Measurements from ENCODE around the gene SLC22A15.
"Not testable (repeated sequence)": the region's sequence is repeated elsewhere in the genome, so short reads cannot be mapped to it uniquely, and the experiment has no call there.

SLC22A15 gene

GRCh38 chr1:115980998-115981993 is 5.0 kb downstream of the SLC22A15 start:
- peak; percentile 65 for DNase-seq (ENCODE audit: low spot score)

- DNase-seq (ENCODE audit: low spot score), result no peak
These were observed 6.1 kb downstream of the SLC22A15 start for GRCh38 chr1:115982400-115982799.

- DNase-seq (ENCODE audit: low spot score), result no peak
These were observed 7.3 kb downstream of the SLC22A15 start for GRCh38 chr1:115983584-115983983.

- DNase-seq (ENCODE audit: low spot score), result no peak
These were observed 11.3 kb downstream of the SLC22A15 start for GRCh38 chr1:115987623-115988022.

- DNase-seq (ENCODE audit: low spot score), result no peak
These were observed 12.6 kb downstream of the SLC22A15 start for GRCh38 chr1:115988953-115989352.

GRCh38 chr1:115989699-115990098 is 13.4 kb downstream of the SLC22A15 start:
- no peak for DNase-seq (ENCODE audit: low spot score)

GRCh38 chr1:115991909-115992308 is 15.6 kb downstream of the SLC22A15 start:
- DNase-seq (ENCODE audit: low spot score), result no peak

- not testable (repeated sequence) for DNase-seq (ENCODE audit: low spot score)
These were observed 21.6 kb downstream of the SLC22A15 start for GRCh38 chr1:115997921-115998320.

- DNase-seq (ENCODE audit: low spot score), result no peak
These were observed 25.6 kb downstream of the SLC22A15 start for GRCh38 chr1:116001739-116002487.

- DNase-seq (ENCODE audit: low spot score), result no peak
These were observed 26.6 kb downstream of the SLC22A15 start for GRCh38 chr1:116002781-116003420.

- DNase-seq (ENCODE audit: low spot score), result no peak
These were observed 27.5 kb downstream of the SLC22A15 start for GRCh38 chr1:116003823-116004222.

GRCh38 chr1:116006486-116006964 is 30.2 kb downstream of the SLC22A15 start:
- no peak for DNase-seq (ENCODE audit: low spot score)

- DNase-seq (ENCODE audit: low spot score), result no peak
These were observed 32.5 kb downstream of the SLC22A15 start for GRCh38 chr1:116008656-116009390.

GRCh38 chr1:116012716-116013115 is 36.4 kb downstream of the SLC22A15 start:
- no peak for DNase-seq (ENCODE audit: low spot score)

- no peak for DNase-seq (ENCODE audit: low spot score)
These were observed 39.4 kb downstream of the SLC22A15 start for GRCh38 chr1:116015679-116016078.

- DNase-seq (ENCODE audit: low spot score), result no peak
These were observed 41.7 kb downstream of the SLC22A15 start for GRCh38 chr1:116018007-116018406.

- no peak for DNase-seq (ENCODE audit: low spot score)
These were observed 43.4 kb downstream of the SLC22A15 start for GRCh38 chr1:116019653-116020253.

GRCh38 chr1:116020668-116021272 is 44.5 kb downstream of the SLC22A15 start:
- peak; percentile 67 for DNase-seq (ENCODE audit: low spot score)

GRCh38 chr1:116024626-116025025 is 48.3 kb downstream of the SLC22A15 start:
- no peak for DNase-seq (ENCODE audit: low spot score)

GRCh38 chr1:116026631-116027030 is 50.3 kb downstream of the SLC22A15 start:
- no peak for DNase-seq (ENCODE audit: low spot score)
